GM21529 (cell line): Measurements from ENCODE around the gene STING1.

ENCODE experiments used
- ATAC-seq: cut with Tn5 transposase; IDR thresholded peaks from one replicate; pipeline ENCODE4 v1.9.1; 2021; ENCODE audit not compliant: unreplicated experiment

STING1 gene

DNA sequence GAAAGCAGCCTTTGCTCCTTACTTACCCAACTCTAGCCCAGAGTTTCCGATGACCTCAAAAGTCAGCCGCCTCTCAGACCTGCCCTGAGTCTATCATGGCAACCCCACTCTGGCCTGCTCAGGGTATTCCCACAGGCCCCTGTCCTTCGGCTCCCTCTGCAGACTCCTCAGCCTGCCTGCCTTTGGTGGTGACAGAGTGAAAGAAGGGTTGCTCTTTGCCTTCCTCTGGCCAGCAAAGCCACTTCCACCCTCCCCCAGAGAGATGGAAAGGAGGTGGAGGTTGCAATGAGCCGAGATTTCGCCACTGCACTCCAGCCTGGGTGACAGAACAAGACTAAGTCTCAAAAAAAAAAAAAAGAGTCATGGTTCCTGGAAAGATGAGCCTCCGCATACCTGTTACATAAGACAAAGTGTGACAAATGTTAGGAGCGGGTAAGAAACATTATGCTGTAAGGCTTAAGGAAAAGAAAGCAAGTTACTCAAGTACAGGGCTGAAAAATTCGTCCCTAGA is 14.1 kb downstream of the STING1 start:
- no peak for ATAC-seq

DNA sequence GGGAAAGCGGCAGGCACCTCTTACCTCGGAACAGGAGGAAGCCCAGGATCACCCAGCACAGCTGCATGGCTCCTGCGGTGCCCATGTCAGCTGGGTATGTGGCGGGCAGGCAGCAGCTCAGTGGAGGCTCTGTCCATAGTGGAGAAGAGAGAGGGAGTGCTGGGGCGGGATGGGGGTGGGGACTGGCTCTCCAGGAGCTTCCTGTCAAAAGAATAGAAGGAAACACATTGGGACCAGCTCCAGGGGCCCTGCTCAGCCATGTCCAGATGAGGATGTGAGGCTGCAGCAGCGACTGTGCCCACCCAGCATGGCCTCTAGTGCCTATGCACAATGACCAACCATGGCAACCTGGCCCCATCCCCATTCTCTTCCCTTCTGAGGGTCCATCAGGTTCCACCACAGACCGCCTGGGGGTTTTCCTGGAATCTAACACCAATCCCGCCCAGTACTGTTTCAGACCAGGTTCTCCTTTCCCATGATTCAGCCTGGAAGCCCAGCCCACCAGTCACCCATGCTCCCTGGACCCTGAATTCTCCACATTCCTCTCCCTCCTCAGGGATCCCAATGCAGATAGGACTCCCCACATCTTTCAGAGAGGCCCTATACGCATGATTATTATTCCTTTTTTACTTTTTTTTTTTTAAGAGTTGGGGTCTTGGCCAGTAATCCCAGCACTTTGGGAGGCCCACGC is 19.8 kb downstream of the STING1 start, which contains the start of gene ECSCR:
TSS of gene ECSCR (minus strand) at position 158 of the 691 bp plus-strand sequence. CDS start at position 85, 73 bp downstream.
- no peak for ATAC-seq

DNA sequence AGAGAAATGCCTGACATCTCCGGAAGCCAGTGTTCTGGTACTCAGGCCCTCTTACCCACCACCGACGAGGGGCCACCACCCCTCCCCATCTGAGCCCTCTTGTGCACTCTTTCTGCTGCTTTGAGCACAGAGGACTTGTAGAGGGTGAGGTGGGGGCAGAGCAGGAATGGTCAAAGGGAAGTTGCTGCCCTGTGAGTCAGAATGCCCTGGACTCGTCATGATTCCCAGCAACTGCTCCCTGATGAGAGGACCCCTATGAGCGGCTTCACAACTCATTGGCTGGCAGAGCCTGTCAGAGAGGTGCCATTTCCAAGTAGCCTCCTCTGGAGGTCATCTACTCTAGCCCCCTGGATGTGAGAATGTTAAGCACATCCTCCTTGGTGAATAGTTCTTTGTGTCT is 20.9 kb downstream of the STING1 start:
- ATAC-seq, result no peak

DNA sequence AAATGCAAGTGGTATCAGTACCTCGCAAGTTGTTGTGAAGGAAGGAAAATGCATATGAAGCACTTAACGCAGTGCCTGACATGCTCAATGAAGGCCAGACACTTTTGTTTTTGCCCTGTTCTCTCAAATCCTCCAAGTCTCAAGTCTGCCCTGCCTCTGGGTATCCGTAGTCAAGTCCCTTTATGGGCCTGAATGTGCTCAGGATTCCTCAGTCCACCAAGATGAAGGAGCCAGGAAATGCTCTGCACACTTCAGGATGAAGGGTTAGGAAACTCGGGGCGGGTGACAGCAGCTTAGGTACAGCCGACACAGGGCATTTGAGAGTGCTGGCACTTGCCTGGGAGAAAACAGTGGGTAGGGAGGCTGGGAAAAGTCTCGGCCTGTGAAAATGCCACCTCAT is 21.4 kb downstream of the STING1 start:
- ATAC-seq, result no peak

DNA sequence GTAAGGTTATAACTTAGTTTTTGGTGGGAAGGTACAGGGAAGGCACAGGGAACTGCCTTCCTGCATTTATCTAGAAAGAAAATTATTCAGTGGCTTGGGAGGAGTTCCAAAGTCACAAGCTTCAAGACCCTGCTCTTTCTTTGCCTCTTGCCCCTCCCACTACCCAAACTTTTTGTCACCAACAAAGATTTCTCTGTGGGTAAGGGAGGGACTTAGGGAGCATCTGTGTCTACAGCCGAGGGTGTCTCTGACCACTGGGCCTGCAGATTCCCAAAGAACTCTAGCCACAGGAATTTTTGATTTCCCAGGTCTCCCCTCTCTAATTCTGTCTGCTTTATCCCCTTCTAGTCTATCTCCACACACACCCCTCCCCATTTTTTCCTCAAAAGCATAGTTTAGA is 22.1 kb downstream of the STING1 start:
- no peak for ATAC-seq

DNA sequence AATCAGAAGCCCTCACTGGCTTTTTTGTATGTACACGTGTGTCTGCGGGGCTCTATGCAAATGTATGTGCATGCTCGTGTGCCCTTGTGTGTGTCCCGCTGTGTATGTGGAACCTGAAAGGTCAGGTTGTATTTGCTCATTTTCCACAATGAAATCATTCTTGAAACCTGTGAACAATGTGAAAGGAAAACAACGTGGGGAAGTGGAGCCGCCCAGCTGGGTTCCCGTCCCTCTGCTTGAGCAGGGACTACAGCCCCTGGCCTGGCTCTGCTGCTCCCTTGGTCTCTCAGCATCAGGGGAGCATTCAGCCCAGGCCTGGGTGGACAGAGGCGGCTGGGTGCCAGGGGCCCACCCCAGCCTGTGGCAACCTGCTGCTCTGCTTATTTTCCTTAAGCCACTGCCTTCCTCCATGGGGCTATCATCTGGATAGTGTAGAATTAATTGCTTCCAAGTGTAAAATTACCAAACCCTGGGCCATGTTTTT is 23.1 kb downstream of the STING1 start:
- ATAC-seq, result peak; percentile 43

DNA sequence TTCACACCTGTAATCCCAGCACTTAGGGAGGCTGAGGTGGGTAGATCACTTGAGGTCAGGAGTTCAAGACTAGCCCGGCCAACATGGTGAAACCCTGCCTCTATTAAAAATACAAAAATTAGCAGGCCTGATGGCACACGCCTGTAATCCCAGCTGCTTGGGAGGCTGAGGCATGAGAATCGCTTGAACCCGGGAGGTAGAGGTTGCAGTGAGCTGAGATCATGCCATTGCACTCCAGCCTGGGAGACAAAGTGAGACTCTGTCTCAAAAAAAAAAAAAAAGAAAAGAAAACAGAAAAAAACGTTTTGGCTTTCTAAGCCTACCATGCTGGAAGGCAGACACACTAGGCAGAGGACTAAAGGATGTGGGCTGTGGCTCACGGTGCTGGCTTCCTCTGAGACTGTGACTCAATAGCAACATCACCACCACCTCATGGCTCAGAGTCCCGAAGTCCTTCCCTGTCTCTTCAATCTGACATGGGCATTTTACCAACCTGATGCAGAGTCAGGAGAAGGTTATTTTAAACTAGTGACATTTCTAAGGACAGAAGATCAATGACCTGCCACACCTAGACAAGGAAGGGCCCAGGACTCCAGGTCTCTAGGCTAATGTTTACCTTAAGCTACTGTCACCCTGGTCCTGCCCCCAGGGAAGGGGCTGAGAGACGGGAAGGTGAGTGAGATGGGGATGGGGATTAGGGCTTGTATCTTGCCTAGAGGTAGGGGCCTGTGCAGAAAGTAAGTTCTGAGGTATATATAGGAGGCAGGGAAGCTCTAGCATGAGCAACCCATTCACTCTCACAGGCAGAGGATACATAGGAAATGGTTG is 23.8 kb downstream of the STING1 start:
- peak; percentile 64 for ATAC-seq

DNA sequence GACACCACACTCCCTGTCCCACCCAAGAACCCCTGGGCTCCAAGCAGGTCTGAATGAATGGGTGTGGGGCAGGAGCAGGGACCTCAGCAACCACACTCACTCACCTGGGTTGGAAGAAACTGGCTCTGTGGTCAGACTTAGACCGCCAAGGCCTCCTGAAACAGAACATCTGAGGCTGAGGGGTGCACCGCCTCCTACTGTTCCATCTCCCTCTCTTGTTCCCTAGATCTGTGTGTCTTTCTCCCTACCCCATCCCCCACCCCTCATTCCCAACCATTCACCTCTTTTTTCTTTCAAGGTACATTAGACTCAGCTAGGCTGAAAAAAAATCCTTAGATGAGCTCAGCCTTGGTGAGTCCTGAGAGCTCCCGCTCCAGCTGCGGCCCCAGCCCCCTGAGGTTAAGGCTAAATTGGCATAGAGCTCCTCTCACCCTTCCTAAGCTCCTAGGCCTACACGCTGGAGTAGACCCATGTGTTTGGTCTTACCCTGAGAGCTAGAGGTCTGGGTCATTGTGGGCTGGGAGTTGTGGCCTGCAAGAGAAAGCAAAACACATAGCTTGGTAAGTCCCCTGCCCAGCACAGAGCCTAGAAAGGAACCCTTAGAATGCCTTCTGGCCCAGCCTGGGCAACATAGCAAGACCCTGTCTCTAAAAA is 24.8 kb downstream of the STING1 start:
- ATAC-seq, result peak; percentile 31

DNA sequence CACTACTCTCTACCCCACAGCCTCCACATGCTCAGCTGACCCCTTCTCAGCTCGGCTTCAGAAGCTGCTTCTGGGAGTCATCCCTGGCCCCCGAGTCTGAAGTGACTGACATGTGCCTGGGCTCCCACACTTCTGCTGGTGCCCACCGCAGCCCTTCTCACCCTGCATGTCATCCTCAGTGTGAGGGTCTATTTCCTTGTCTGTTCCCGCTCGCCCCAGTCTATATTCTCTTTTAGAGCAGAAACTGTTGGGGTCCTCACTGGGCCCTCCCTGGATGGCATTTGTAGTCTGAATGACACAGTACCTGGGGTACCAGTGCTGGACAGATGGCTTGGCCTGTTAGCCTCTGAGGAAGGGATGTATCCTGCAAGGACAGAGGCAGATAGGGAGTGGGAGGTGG is 25.3 kb downstream of the STING1 start:
- no peak for ATAC-seq

DNA sequence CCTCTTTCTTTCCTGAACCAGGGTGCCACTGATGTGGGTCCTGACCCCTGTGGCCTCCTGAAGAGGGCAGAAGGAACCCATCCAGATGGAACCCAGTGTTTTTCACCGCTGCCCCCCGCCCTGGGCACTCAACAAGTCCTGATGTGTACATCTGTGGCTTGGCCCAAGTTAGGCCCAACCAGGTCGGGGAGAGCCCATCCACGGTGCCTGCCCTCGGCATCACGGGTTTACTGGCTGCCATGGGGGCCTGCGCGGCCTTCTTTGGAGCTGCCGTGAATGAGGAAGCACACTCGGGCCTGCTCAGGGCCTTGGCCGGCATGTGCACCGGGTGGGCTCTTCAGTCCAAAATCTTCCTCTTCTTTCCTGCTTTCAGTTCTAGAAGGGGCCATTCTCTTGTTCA is 25.8 kb downstream of the STING1 start:
- ATAC-seq, result no peak

DNA sequence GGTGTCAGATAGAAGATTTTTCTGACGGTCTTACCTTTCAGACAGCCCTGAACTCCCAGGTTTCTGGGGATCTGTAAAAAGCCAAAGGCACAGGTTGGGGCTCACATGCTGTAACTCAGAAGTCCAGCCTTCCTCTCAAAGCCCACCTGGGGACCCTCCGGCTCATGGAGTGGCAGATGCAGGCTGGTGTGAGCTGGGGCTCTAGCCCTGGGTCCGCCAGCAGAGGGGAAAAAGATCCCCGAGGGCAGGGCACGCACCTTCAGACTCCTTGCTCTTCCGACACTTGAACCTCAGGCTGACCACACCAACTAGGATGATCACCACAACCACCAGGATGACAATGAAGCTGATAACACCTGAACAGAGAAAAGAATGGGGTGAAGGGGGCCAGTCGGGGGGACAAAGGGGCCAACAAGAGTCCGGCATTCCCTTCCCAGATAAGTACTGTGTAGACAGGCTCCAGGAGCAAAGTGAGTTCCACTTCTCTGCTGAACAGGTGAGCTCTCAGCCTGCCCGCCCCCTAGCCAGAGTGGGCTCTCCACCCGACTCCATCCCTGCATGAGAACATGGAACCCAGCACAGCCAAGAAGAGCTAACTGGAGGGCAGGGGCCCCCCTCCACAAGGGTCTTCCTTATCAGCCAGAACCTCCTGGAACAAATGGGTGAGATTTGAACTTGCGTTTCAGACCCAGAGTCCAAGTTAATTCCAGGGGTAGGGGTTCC is 27.8 kb downstream of the STING1 start:
- ATAC-seq, result no peak

DNA sequence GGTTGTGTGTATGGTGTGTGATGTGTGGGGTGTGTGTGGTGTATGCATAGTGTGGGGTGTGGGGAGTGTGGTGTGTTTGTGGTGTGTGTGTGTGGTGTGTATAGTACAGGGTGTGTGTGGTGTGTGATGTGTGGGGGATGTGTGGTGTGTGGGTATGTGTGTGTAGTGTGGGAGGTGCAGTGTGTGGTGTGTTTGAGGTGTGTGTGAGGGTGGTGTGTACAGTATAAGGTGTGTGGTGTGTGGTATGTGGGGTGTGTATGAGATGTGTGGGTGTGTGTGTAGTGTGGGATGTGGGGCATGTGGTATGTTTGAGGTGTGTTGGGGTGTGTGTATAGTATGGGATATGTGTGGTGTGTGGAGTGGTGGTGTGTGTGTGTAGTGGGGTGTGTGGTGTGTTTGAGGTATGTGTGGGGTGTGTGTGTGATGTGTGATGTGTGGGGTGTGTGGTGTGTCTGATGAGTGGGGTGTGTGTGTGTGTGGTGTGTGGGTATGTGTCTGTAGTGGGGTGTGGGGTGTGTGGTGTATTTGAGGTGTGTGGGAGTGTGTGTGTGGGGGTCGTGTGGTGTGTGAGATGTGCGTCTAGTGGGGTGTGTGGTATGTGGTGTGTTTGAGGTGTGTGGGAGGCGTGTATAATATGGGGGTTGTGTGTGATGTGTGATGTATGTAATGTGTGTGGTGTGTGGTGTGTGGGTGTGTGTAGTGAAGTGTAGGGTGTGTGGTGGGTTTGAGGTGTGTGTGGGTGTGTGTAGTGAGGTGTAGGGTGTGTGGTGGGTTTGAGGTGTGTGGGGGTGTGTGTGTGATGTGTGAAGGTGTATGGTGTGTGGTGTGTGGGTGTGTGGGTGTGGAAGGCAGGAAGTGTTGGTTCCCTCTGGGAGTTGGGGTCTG is 28.6 kb downstream of the STING1 start:
- ATAC-seq, result no peak

DNA sequence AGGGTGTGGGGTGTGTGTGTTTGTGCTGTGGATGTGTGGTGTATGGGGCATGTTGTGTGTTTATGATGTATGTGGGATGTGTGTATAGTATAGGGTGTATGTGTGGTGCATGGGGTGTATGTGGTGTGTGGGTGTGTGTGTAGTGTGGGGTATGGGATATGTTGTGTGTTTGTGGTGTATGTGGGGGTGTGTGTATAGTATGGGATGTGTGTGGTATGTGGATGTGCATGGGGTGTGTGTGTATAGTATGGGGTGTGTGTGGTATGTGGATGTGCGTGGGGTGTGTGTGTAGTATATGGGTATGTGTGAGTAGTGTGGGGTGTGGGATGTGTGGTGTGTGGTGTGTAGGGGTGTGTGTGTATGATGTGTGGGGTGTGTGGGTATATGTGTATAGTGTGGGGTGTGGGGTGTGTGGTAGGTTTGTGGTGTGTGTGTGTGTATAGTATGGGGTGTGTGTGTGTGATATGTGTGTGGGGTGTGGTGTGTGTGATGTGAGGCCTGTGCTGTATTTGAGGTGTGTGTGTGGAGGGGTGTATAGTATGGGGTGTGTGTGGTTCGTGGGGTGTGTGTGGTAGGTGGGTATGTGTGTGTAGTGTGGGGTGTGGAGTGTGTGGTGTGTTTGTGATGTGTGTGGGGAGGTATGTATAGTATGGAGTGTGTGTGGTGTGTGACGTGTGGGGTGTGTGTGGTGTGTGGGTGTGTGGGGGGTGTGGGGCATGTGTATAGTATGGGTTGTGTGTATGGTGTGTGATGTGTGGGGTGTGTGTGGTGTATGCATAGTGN is 30.5 kb downstream of the STING1 start:
- no peak for ATAC-seq

DNA sequence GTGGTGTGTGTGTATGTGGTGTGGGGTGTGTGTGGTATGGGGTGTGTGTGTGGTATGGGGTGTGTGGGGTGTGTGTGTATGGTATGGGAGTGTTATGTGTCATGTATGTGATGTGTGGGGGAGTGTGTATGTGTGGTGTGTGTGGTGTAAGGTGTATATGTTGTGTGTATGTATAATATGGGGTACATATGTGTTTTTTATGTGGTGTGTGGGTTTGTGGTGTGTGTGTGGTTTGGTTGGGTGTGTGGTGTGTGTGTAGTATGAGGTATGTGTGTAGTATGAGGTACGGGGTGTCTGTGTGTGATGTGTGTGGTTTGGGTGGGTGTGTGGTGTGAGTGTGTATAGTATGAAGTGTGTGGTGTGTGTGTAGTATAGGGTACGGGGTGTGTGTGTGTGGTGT is 31.4 kb downstream of the STING1 start:
- ATAC-seq, result no peak

DNA sequence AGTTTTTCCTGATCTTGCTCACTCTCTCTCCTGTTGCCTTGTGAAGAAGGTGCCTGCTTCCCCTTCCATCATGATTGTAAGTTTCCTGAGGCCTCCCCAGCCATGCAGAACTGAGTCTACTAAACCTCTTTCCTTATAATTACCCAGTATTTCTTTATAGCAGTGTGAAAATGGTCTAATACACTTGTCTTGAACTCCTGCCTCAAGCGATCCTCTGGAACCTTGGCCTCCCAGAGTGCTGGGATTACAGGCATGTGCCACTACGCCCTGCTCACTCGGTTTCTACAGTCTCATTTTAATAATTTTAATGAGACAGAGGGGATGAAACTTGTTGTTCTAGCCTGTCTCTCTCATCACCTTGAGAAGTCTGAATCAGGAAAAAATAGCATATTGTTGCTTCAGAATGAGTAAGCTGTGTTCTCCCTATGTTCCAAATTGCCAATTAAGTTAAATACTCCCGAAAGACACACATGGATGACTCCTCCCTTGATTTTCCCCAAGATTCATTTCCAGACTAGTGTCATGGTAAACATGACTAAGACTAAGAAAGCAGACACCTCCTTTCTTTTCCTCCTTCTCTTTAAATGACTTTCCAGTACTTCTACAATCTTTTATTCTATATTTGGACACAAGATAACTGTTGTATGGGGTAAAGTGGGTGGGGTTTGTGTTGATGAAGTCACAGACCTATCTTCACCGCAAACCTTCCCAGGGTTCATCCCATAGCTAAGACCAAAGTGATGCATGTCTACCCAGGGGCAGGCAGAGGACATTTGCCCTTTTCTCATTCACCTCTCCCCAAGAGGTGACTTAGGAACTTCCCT is 35.4 kb downstream of the STING1 start:
- peak; percentile 68 for ATAC-seq

DNA sequence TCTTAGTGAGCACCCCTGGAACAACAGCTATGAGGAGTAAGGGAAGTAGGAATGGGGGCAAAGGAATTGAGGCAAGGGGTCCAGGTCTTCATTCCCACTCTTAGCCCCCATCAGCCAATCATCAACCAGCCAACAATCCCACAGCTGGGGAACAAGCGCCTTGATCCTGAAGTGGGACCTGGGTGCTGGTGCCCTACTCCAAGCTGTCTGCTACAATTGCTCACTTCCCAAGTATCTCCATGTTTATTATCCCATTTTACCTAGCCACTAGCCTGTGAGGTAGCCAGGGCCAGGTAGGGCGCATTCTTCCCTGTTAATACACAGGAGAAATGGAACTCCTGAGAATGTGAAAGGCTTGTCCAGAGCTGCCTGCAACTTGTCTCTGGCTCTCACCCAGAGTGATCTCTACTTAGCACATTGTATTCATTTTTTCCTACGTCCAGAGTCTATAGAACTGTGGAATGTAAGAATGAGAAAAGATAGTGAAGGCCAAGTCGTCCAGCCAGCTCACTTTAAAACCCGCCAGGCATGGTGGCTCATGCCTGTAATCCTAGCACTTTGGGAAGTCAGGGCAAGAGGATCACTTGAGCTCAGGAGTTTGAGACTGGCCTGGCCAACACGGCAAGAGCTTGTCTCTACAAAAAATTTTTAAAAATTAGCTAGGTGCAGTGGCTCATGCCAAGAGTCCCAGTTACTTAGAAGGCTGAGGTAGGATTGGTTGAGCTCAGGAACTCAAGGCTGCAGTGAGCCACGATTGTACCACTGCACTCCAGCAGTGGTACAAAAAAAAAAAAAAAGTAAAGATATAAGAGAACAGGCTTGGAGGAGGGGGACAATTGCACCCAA is 37.0 kb downstream of the STING1 start:
- no peak for ATAC-seq

DNA sequence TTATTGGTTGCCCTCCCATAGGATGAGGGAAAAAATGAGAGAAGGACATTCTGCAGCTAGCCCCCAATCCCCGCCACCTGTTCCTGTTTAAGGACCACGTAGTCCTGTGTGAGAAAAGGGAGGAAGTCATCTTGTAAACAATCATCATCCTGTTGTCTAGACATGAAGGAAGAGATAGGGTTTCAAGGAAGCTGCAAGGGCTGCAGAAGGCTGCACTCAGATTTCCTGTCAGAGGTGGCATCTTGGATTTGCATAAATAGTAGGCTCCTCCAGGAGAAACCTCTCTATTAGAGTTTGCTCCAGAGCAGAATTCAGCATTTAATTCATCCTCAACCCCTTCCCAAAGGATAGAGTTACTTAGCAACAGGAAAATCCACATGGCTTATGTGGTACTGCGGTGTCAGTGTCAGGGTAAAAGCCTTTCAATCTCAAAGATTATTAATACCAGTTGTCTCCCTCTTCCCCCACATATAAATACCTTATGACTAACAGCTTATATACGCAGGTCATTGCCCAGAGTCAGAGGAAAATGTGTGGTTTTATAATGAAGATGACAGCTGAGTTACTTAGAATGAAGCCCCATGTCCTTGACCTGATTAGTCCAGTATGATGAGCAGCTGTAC is 38.6 kb downstream of the STING1 start:
- ATAC-seq, result no peak
